Endothelial cell of umbilical vein (primary cell): ENCODE data around the gene MARVELD2. TPM values are rescaled to one million over a fixed set of nuclear protein-coding genes. Genes with fewer than 3 reads are reported as not detected.
A peak's percentile ranks its signal among the peaks of the same experiment; 100 is the strongest.

ENCODE experiments used
- BruUV-seq: library from RNA; stranded (reverse); fragments of 400-500 nt; replicated peaks from 2 replicates; lab custom pipeline; 2021; lab: Mats Ljungman, UMichigan
- CTCF ChIA-PET: fragments of 300-600, 350-600 bp; sonication (Branson Sonifier 250); formaldehyde crosslinking; loops from one replicate; lab custom pipeline; 2021; ENCODE audit warnings: antibody characterized with exemption, inconsistent platforms; lab: Charles Lee
- POLR2A ChIA-PET: fragments of 300-600, 350-600 bp; sonication (Branson Sonifier 250); formaldehyde crosslinking; loops from one replicate; lab custom pipeline; 2021; ENCODE audit warnings: antibody characterized with exemption, inconsistent platforms; lab: Charles Lee
- DNase-seq: peaks from one replicate; pipeline ENCODE4 v3.0.0-alpha.2; 2011; ENCODE audit warnings: low read depth, low spot score
- FAIRE-seq: peaks from 2 replicates; lab custom pipeline; 2011; peaks lifted over from hg19 to GRCh38; lab: Jason Lieb, UNC
- H2AFZ ChIP-seq: 2 replicates; pipeline ENCODE4 v1.6.0; 2012; ENCODE audit warnings: low read depth, low read length, control low read depth, inconsistent platforms
- H3K27ac ChIP-seq: 2 replicates; pipeline ENCODE4 v1.5.1; 2011; ENCODE audit warnings: low read depth, mild to moderate bottlenecking, control low read depth, low read length, moderate library complexity; ENCODE audit not compliant: insufficient read depth
- H3K27me3 ChIP-seq, 2 experiments: 2 replicates each; pipeline versions ENCODE4 v1.6.0 to v1.6.1; 2011; ENCODE audit warnings: low read length in 2 of 2, mixed read lengths in 1 of 2; ENCODE audit not compliant: control insufficient read depth in 2 of 2, insufficient read depth in 2 of 2
- H3K36me3 ChIP-seq, 2 experiments: 2 replicates in 1 of 2; 3 replicates in 1 of 2; pipeline ENCODE4 v1.5.1; 2011; ENCODE audit warnings: low read length in 2 of 2, mild to moderate bottlenecking in 1 of 2, moderate library complexity in 1 of 2; ENCODE audit not compliant: control insufficient read depth in 2 of 2, insufficient read depth in 2 of 2; ENCODE audit errors: extremely low read depth in 1 of 2
- H3K4me1 ChIP-seq: 3 replicates; pipeline ENCODE4 v1.5.1; 2011; ENCODE audit warnings: mild to moderate bottlenecking, low read length; ENCODE audit not compliant: control insufficient read depth, insufficient read depth; ENCODE audit errors: extremely low read depth
- H3K4me2 ChIP-seq: 2 replicates; pipeline ENCODE4 v1.6.1; 2011; ENCODE audit warnings: low read length, control low read depth, mixed read lengths; ENCODE audit not compliant: insufficient read depth
- H3K4me3 ChIP-seq, 3 experiments: fragments of 200-600 bp in 1 of 3; sonication (generic), shearing (Covaris generic) in 1 of 3; replicated peaks in 1 of 3; 2 replicates each; pipeline ENCODE4 v1.5.1; 2011 to 2016; ENCODE audit warnings: control low read depth in 3 of 3, low read length in 3 of 3, mild to moderate bottlenecking in 2 of 3, inconsistent platforms in 1 of 3, low read depth in 1 of 3, moderate library complexity in 1 of 3; ENCODE audit not compliant: insufficient read depth in 1 of 3
- H3K79me2 ChIP-seq: 2 replicates; pipeline ENCODE4 v1.6.0; 2012; ENCODE audit warnings: low read length, inconsistent platforms; ENCODE audit not compliant: control insufficient read depth, insufficient read depth
- H3K9ac ChIP-seq: replicated peaks from 2 replicates; pipeline ENCODE3; 2011; ENCODE audit warnings: low read length, control low read depth; ENCODE audit not compliant: insufficient read depth; ENCODE audit errors: extremely low read depth
- H3K9me1 ChIP-seq: replicated peaks from 3 replicates; pipeline ENCODE4 v1.6.0; 2011; ENCODE audit warnings: mild to moderate bottlenecking, low read length; ENCODE audit not compliant: control insufficient read depth, insufficient read depth; ENCODE audit errors: extremely low read depth
- H3K9me3 ChIP-seq: replicated peaks from 2 replicates; pipeline ENCODE4 v1.5.1; 2012; ENCODE audit warnings: low read length, inconsistent platforms; ENCODE audit not compliant: control insufficient read depth, insufficient read depth
- H4K20me1 ChIP-seq: replicated peaks from 2 replicates; pipeline ENCODE3; 2011; ENCODE audit warnings: mild to moderate bottlenecking, low read length; ENCODE audit not compliant: control insufficient read depth, insufficient read depth; ENCODE audit errors: extremely low read depth
- EZH2 ChIP-seq: IDR thresholded peaks from 2 replicates; pipeline ENCODE4 v1.6.1; 2012; ENCODE audit warnings: borderline replicate concordance, low read depth, mild to moderate bottlenecking, moderate library complexity, low read length, inconsistent platforms; ENCODE audit not compliant: severe bottlenecking
- FOS ChIP-seq: IDR thresholded peaks from 2 replicates; pipeline ENCODE4 v1.6.1; 2011; ENCODE audit warnings: mild to moderate bottlenecking, low read length, moderate library complexity, borderline replicate concordance; ENCODE audit not compliant: insufficient read depth
- JUN ChIP-seq: IDR thresholded peaks from 2 replicates; pipeline ENCODE4 v1.6.1; 2011; ENCODE audit warnings: borderline replicate concordance, low read depth; ENCODE audit not compliant: insufficient read length, insufficient read depth
- POLR2A ChIP-seq: IDR thresholded peaks from 2 replicates; pipeline ENCODE4 v1.6.1; 2012; ENCODE audit warnings: low read depth, mild to moderate bottlenecking, control low read depth, low read length
- POLR2AphosphoS5 ChIP-seq: IDR thresholded peaks from 2 replicates; pipeline ENCODE4 v1.6.1; 2012; ENCODE audit warnings: low read depth, mild to moderate bottlenecking, control low read depth, low read length, moderate library complexity; ENCODE audit not compliant: insufficient read depth
- dilution Hi-C: fragments of 300-500 bp; cut with MboI; formaldehyde crosslinking; loops from one replicate; pipeline ENCODE4 v1.15.0; 2019; ENCODE audit warnings: low sequenced_read_pairs; ENCODE audit not compliant: extremely low pct_ligation_motif_present
- intact Hi-C: fragments of 100-400 bp; cut with micrococcal nuclease; formaldehyde crosslinking; loops from one replicate; pipeline ENCODE4 v1.10.0; 2022
- polyA plus RNA-seq, 4 experiments: library from polyadenylated mRNA; depleted of rRNA in 3 of 4; stranded (reverse) in 3 of 4; unstranded in 1 of 4; fragments of >200 nt; gene quantifications; 2 replicates each; pipeline versions ENCODE4 v1.2.1 to v1.2.3, GENCODE V29; 2011 to 2012; ENCODE audit warnings: missing spikeins in 1 of 4
- total RNA-seq: library from RNA; stranded (reverse); gene quantifications from 2 replicates; pipeline ENCODE4 v1.2.3, GENCODE V29; 2021
- TF ChIP-seq, protein P1 (sequence below), 2 donors: IDR thresholded peaks; 1 replicate in 1 of 2; 2 replicates in 1 of 2; pipeline ENCODE4 v1.5.1; 2011; ENCODE audit warnings: low read length in 2 of 2, mild to moderate bottlenecking in 2 of 2, moderate library complexity in 2 of 2, control low read depth in 1 of 2, inconsistent platforms in 1 of 2, low read depth in 1 of 2; ENCODE audit not compliant: insufficient read depth in 1 of 2; ENCODE audit errors: extremely low read depth in 1 of 2
- TF ChIP-seq, protein P2 (sequence below): IDR thresholded peaks from 2 replicates; pipeline ENCODE4 v1.6.1; 2011; ENCODE audit not compliant: insufficient read depth, insufficient read length

The MARVELD2 gene
- total and polyA plus RNA-seq, 2 donors (not counting 3 experiments of a cell fraction or from before 2014, with no cell fraction given) = 5.7 to 7.1 TPM

DNA sequence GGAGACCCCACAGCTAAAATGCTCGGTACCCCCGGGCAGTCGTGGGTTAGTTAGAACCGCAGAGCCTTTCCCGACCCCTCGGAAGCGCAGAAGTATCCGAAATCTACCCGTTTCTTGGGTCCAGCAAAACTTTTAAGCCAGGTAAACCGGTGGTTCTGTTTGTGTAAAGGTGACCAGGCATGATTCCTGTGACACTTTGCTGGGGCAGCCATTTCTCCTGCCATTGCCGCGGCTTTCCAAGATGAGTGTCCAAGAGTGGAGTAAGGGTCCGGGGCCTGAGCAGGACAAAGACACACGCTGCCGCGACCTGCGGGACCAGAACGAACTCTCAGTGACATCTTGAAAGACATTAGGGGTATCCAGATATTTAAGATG lies 655 bp downstream of the MARVELD2 start:
- H3K9ac ChIP-seq = peak overlapping the region; percentile 63
- no peaks in the 10 kb centered on the region for H3K27me3 ChIP-seq
- H3K36me3 ChIP-seq = peaks cover 4 to 5% of the 10 kb centered on the region in 2 experiments
- H4K20me1 ChIP-seq = no peaks in the 10 kb centered on the region
- ChIA-PET POLR2A (no interaction called here), CTCF (interaction anchor here (0.8 to 1.2 kb wide), 2 partner anchors 12 to 78 kb away, joined by 4 to 7 read pairs; no protein-coding TSS in a partner anchor)
- no TSS peak for BruUV-seq
- H3K27ac ChIP-seq = no peak overlapping the region
- intact Hi-C loops (loop anchor here (2.0 to 10.0 kb wide), 2 partner anchors 77 to 251 kb away; partner anchors contain the start of genes CCNB1 and OCLN), dilution Hi-C loops (no loop called here)
- H3K4me1 ChIP-seq = peaks cover 5% of the 10 kb centered on the region
- DNase-seq (peak; percentile 8), FAIRE-seq (peak; percentile 24)
- peak overlapping the region; percentile 82 for H2AFZ ChIP-seq
- peak overlapping the region; percentile 43 to 74 (median 64) for H3K4me3 ChIP-seq
- TF ChIP-seq EZH2 (no peak), POLR2A (no peak), FOS (no peak), JUN (no peak), POLR2AphosphoS5 (no peak)
- TF ChIP-seq, protein P1, sequence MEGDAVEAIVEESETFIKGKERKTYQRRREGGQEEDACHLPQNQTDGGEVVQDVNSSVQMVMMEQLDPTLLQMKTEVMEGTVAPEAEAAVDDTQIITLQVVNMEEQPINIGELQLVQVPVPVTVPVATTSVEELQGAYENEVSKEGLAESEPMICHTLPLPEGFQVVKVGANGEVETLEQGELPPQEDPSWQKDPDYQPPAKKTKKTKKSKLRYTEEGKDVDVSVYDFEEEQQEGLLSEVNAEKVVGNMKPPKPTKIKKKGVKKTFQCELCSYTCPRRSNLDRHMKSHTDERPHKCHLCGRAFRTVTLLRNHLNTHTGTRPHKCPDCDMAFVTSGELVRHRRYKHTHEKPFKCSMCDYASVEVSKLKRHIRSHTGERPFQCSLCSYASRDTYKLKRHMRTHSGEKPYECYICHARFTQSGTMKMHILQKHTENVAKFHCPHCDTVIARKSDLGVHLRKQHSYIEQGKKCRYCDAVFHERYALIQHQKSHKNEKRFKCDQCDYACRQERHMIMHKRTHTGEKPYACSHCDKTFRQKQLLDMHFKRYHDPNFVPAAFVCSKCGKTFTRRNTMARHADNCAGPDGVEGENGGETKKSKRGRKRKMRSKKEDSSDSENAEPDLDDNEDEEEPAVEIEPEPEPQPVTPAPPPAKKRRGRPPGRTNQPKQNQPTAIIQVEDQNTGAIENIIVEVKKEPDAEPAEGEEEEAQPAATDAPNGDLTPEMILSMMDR (IDR thresholded peaks at IDR 0.05; ENCODE audit: extremely low read depth in 1 of 2, insufficient read depth in 1 of 2, low read depth in 1 of 2, low read length in 2 of 2) = no peak
- TF ChIP-seq, protein P2, sequence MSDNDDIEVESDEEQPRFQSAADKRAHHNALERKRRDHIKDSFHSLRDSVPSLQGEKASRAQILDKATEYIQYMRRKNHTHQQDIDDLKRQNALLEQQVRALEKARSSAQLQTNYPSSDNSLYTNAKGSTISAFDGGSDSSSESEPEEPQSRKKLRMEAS = no peak
- H3K9me3 ChIP-seq = no peaks in the 10 kb centered on the region
- peak overlapping the region; percentile 77 for H3K4me2 ChIP-seq
- no peaks in the 10 kb centered on the region for H3K79me2 ChIP-seq
- no peaks in the 10 kb centered on the region for H3K9me1 ChIP-seq
